Occipital lobe (tissue), 2 donors: ENCODE data around the gene CSNK2A1. TPM values are rescaled to one million over a fixed set of nuclear protein-coding genes. Genes with fewer than 3 reads are reported as not detected.
A peak's percentile ranks its signal among the peaks of the same experiment; 100 is the strongest.
"Not testable (repeated sequence)": the region's sequence is repeated elsewhere in the genome, so short reads cannot be mapped to it uniquely, and the experiment has no call there.

ENCODE experiments used
- DNase-seq: peaks from one replicate; lab custom pipeline; 2025; lab: John Stamatoyannopoulos, UW
- total RNA-seq: library from RNA; depleted of rRNA; stranded (reverse); fragments of >200 nt; gene quantifications from one replicate; pipeline ENCODE4 v1.2.3, GENCODE V29; 2014

CSNK2A1 gene
- total RNA-seq, 1 donor from 2014 or later = 187 TPM

DNA sequence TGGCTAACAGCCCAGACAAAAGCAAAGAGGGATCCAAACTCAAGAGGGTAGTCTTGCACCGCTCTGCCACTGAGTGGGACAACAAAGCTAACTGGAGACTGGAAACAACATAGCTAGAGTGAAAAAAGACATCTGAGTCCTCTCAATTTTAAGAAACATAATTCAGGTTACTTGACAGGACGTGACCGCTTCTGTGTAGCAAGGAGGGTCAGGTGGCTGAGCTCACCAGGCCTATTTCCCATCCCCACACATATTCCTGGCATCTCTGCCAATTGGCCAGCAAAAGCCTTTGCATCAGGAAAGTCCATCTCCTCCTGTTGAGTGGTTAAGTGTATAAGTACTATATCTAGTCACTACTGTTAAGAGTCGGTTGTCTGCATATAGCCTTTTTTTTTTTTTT is 55.9 kb downstream of the CSNK2A1 start:
- no peak for DNase-seq

DNA sequence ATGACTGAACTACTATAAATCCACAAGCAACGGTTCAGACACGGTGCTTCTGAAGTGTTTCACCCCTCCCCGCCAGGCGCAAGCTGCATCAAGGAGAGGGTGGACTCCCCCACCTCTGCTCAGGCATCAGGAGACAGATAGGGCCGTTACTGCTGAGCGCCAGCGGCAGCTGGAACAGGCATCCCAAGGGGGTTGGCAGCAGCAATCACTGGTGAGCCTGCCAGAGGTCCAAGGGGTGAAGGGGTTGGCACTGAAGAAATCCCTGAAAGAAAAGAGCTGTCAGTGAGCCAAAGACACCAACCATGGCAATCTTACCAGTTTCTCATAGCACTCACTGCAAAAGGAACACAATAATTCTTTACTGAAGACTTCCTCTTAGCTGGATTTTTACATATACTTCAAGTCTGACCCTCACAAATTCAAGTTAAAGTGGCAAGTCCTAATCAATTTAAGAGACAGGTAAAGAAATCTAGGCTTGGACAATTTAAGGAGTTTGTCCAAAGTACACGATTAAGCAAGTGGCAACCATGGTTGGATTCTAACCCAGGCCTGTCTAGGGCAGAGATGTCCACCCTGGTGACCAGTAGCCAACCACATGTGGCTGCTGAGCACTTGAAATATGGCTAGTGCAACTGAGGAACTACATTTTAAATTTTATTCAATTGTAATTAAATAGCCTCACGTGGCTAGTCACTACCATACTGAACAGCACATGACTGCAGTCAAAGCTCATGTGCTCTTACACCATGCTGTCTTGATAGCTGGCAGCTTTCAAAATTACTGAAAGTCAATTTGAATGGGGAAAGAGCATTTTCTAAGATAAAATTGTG is 59.6 kb downstream of the CSNK2A1 start:
- no peak for DNase-seq

DNA sequence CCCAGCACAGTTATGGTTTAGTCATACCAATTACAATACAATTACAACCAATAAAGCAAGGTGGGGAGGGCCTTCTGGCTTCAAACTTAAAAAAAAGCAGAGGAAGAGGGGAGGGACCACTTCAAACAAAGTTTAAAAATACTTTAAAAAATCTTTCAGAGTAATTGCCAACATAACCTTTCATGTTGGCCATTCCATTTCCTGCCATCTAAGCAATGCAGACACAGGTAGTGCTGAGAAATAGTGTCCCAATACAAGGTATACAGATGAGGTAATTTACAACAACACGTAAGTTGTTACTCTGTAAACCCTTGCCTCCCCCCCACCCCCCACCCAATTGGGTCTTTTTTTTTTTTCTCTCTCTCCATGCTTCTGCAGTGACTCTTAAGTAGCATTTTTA is 62.4 kb downstream of the CSNK2A1 start:
- DNase-seq = no peak

DNA sequence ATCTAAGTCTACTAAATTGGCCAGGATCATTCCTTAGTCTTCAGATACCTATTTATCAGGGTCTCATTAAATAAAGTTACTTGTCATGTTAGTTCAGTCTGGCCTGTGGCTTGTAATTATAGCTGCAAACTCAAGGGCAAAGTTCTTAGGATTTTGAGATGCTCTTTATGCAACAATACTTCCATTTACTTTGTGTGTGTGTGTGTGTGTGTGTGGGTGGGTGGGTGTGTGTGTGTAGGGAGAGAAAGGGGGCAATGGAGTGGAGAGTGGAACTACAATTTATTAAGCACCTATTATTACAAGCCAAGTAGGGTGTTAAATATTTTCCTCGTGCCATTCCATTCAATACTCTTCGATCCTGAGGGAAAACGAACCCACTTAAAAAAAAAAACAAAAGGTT is 63.5 kb downstream of the CSNK2A1 start:
- no peak for DNase-seq

DNA sequence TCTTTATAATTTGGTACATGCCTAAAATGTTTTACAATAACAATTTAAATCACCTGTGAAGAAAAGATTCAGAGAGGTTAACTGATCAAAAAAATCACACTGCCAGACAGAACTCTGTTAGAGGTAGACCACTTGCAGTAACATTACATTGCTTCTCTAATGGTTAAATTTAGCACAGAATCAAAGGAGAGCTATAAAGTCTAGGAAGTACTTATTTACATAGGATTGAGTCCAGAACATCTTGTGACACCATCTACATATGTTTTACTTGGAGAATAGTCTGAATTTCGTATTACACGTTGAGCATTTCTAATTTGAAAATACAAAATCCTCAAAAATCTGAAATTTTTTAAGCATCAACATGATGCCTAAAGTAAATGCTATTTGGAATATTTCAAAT is 64.1 kb downstream of the CSNK2A1 start:
- no peak for DNase-seq

DNA sequence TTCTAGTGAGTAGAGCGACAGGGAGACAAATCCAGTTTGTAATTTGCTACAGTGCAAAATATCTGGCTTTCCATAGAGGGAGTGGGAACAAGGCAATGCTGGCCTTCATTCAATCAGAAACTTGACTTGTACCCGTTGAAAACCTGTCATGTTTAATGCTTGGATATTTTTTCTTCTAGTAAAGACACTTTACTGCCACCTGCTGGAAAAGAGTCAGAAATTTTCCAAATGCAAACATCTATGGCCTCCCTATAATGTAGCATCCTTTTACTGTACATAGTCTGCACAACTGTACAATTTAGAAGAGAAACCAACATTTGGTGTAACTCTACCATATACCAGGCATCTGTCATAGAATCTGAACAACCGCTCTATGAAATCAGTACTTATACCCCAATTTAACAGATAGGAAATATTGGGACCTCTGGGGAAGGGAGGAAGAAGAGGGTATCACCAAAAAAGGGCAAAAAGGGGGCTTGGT is 64.6 kb downstream of the CSNK2A1 start:
- DNase-seq = no peak

DNA sequence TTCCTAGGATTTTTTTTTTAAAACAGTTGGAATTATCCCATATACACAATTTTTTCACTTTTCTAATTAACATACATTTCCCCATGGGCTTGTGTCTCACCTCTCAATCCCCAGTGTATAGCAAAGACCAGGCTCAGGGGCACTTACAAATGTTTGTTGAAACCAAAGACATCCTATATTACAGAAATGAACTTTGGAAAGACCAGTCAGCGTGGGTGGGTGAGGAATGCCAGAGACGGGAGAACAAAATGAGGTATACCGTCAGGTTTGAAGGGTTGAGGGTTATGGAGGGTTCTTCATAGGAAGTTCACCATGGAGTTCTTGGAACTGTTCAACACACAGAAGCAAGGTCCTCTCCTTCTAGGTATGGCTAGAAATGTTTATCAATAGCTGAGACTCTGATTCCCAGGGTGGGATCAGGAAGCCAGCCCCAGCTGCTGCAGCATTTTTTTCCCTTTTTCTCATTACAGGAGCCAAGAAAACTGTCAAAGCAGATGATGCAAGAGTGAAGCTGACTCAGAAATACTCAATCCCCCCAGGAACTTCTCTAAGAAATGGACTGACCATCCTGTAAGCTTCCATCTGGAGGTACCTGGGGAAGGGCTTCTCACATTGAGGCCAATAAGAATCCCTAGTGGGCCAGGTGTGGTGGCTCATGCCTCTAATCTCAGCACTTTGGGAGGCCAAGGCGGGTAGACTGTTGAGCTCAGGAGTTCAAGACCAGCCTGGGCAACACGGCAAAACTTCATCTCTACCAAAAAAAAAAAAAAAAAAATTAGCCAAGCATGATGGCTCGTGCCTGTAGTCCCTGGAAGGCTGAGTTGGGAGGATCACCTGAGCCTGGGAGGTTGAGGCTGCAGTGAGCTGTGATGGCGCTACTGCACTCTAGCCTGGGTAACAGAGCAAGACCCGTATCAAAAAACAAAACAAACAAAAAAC is 65.3 kb downstream of the CSNK2A1 start:
- DNase-seq = no peak

DNA sequence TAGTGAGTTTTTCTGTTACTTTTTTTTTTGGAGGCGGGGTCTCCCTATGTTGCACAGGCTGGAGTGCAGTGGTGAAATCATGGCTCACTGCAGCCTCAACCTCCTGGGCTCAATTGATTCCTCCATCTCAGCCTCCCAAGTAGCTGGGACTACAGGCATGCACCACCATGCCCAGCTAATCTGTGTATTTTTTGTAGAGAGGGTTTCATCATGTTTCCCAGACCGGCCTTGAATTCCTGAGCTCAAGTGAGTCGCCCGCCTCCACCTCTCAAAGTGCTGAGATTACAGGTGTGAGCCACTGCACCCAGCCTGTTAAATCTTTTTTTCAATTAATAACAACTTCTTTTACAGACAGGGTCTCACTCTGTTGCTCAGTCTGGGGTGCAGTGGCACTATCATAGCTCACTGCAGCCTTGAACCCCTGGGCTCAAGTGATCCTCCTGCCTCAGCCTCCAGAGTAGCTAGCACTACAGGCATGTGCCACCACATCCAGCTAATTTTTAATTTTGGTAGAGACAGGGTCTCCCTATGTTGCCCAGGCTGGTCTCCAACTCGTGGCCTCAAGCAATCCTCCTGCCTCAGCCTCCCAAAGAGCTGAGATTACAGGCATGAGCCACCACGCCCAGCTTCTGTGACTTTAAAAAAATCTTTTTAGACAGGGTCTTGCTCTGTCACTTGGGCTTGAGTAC is 66.9 kb downstream of the CSNK2A1 start:
- not testable (repeated sequence) for DNase-seq

DNA sequence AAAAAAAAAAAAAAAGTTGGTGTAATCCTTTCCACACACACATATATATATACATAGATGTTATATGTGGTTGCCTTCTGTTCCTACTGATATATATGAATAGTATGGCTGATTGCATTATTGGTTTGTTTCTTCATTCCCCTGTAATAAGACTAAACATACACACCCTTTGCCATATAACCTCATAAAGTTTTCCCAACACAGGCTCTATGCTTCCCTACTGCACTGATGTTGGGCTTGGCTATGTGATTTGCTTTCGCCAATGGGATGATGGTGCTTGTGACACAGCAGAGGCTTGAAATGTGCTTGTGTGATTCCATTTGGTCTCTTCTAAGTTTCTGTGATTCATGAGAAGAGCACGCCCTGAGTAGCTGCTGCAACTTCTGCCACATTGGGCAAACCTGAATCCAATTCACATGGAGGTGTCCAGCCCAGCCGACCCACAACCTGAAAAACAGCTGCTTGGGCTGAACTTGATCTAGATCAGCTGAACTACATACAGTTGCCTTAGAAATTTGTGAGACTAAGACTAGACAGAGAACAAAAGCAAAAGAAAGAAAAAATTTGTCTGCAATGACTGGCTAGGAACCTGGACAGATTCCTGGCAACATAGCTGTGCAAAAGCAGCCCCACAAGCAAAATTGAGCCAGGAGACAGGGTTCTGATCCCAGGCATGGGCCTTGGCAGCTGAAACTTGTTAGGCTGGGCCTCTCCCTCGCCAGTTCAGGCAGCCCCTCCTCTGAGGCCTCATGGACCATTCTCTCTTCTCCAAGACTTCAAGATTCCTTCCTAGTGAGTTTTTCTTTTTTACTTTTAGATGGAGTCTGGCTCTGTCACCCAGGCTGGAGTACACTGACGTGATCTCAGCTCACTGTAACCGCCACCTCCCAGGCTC is 67.9 kb downstream of the CSNK2A1 start:
- no peak for DNase-seq

DNA sequence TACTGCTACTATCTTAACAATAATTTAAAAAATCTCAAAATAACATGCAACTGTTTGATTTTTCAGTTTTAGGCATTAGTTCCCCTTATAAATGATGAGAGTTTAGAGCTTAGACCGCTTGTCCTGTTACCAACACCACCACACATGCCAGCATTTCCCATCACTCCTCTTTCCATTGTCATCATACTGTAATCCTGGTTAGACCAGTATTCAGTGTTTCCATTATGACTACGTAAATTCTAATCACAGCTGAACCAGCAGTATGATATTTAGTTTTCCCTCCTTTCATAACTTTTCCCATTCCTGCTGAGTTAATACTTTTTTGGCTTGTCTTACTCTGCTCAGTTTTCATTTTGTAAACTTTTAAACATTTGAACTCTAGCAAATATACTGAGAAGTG is 69.0 kb downstream of the CSNK2A1 start:
- no peak for DNase-seq

DNA sequence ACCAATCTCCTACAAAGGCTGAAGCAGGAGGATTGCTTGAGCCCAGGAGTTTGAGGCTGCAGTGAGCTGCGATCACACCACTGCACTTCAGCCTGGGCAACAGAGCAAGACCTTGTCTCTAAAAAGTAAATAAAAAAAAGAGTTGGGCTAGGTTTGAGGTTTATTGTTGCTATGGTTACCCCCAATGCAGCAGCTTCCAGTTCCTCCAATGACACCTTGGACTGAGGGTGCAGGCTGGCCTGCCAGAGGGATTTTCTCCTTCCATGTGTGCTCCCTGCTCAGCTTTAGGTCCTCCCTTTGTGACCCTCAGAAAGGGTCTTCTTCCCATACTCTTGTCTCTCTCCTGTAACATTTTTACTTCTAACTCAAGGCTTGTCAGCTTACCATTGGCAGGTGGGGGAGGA is 70.7 kb downstream of the CSNK2A1 start:
- DNase-seq = no peak

DNA sequence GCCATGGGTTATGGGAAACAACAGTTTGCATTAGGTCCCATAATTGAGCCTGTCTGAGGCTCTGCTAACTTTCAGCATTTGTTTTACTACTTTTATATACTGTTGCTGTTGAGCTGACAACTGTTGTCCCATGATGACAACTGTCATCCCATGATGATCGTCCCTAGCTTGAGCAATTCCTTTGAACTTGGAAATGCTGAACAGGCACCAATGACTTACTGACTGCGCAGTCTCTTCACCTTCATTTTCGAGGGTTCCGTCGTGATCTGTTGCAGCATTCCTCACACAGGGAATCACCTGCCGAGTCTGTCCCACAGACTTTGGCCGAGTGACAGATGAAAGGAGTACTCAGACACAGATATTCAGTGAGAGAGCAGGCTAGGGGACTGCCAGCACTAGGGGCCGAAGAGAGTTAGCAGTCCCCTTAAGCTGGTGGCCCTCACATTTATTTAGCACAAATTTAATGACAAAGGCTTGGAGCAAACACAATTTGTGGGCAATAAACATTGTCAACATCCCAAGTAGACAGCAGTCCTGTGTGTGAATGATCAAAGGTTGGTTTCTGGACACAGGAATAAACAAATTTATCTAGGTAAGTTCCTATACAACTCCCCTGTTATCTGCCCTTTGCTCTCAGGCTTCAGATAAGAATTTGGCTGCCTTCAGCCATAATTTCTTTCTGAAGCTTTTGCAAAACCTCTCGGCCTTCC is 71.3 kb downstream of the CSNK2A1 start:
- DNase-seq = no peak

DNA sequence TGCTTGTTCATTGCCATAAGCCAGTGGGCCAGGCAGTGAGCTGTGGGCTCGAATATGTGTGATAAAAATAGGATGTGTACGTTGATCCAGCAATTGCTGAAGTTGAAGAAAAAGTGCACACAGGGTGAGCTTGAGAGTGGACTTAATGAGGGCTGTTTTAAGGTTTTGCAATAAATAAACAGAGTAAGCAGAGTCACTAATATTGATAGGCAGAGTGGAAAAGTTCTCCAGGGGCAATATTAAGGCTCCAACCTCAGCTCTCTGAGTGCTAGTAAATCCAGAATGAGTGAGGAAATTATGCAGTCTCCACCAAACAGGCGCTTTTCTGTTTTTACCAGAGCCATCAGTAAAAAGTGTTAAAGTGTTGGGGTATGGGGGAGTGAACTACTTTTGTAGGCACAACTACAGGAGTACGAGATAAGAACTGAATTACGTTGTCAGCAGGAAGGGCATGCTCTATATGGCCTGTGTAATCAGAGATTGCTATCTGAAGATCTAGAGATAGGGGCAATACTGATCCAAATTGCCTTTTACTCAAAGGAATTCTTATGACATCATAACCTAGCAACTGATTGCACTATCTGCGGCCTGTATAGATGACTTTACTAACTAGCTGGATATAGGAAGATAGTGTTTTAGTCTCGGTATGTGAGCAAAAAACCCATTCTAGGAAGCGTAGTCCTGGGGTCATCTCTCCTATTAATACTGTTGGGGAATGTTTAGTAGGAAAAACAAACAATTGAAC is 73.7 kb downstream of the CSNK2A1 start:
- no peak for DNase-seq

DNA sequence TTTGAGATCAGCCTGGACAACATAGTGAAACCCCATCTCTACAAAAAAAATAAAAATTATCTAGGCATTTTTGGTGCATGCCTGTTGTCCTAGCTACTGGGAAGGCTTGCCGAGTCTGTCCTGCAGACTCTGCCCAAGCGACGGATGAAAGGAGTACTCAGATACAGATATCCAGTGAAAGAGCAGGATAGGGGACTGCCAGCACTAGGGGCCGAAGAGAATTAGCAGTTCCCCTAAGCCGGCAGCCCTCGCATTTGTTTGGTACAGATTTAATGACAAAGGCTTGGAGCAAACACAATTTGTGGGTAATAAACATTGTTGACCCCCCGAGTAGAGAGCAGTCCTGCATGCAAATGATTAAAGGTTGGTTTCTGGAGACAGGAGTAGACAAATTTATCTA is 75.8 kb downstream of the CSNK2A1 start:
- no peak for DNase-seq

DNA sequence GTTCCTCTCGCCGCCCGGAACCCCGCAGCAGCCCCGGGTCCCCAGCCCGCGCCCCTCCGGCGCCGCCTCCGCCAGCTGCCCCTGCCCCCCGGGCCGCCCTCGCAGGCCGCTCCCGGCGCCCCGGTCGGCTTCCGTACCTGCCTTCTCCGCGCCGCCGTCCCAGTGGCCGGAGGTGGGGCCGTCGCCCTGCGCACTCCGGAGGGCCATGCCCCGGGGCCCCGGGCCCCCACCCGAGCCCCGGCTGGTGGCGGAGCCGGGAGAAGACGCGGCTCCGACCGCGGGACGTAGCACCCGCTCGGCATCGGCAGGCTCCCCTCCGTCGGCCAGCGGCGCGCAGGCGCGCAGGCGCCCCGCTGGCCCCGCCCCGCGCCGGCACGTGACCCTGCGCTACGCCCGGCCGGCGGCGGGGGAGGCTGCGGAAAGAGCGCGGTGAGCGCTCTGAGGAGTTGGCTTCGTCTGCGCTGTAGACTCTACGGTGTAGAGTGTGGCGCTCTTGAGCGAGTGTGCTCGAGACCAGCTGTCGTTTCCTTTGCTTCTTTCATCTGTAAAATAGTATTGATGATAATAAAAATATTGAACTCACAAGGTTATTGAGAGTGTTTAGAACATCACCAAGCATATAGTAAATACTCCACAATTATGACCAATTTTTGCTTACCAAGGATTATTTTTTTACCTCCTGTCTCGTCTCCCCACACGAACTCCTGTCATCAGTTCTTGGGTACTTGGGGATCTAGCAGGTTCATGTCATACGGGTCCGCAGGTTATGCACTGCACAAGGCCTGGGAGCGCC is 81.2 kb downstream of the CSNK2A1 start, which contains the start of gene TBC1D20:
Gene TBC1D20, minus strand, starts transcription at position 335 of the 793 bp plus-strand sequence. Its CDS starts 128 bp downstream, at position 207.
- DNase-seq = peak; percentile 62

DNA sequence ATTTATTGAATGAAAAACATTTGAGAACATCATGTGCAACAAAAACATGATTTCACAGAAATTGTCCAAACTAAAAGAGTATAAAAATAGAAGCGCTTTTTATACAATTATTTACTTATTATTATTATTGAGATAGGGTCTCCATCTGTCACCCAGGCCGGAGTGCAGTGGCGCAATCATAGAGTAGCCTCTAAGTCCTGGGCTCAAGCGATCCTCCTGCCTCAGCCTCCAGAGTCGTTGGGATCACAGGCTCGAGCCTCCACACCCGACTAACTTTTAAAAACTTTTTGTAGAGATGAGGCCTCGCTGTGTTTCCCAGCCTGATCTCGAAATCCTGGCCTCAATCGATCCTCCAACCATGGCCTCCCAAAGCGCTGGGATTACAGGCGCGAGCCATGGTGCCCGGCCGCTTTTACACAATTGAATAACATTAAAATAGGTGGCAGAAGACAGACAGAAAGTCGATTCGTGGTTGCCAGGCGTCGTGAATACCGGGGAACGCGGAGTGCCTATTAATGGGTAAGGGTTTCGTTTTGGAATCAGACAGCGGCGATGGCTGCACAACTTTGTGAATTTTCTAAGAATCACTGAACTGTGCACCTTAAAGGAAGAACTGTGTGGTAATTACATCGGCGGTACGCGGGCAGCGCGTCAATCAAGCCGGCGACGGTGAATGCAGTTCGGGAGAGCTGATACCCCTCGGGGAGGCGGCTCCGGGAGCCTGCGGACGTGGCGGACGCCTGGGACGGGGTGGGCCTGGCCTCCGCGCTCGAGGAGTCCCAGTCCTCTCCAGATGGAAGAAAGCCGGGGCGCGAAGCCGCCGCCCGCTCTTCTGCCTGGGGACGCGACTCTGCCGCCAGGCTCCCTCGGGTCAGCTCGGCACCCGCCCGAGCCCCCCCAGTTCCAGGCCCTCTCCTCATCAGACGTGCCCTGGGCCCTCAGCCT is 82.1 kb downstream of the CSNK2A1 start:
- no peak for DNase-seq

DNA sequence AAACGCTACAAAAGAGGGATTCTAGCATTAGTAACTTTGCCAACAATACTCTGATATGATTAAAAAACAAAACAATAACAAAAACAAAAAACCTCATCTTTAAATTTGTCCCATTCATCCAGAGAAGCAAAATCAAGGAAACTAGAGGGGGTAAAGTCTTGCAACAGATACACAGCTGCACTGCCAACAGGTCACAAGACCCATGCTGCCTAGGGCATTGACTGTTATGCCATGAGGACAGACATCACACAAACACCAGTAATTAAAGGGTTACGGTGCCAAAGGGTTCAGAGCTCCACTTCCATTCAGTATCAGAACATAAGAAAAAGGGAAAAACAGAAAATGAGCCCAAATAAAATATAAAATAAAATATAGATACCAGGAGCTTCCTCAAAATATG is 82.9 kb downstream of the CSNK2A1 start:
- DNase-seq = no peak
